Heart left ventricle (tissue), 13 donors: ENCODE data around the gene TNIK.

ENCODE experiments used
- POLR2A ChIP-seq, 2 donors: fragments of 450-650 bp; IDR thresholded peaks; one replicate each; pipeline ENCODE4 v1.6.1; 2017; ENCODE audit warnings: antibody characterized with exemption in 2 of 2, mild to moderate bottlenecking in 2 of 2, moderate library complexity in 2 of 2
- TF ChIP-seq, protein P1 (sequence below), 12 donors: fragments of 200-600 bp; sonication (generic) in 4 of 12; IDR thresholded peaks; one replicate each; pipeline versions ENCODE4 v1.5.0 to v1.8.0; 2018 to 2022; ENCODE audit warnings: antibody characterized with exemption in 12 of 12, mild to moderate bottlenecking in 5 of 12
- donor health status: ischemic (EF 13 %, LVEDD 7.1; RV severe dilation, severe dysfunction).
- donor health status: DM: no; HTN: yes; CAD: no.
- donor health status: DM: no; HTN: no; CAD: no.
- donor health status: ischemic (EF 25% LVEDD 6.9; RV normal size, moderate dysfunction).
- donor health status: ischemic (EF 25% LVEDD 5.7; RV mildly dilated, moderate dysfunction).
- donor health status: ischemic (EF 35%, LVEDD 5.7; RV mildly dilated, moderate dysfunction).
- donor health status: nonischemic (EF 11% LVEDD 7.7; RV severe dilation, severe dysfunction).
- donor health status: DM: yes; HTN: yes; CAD: no.
- donor health status: PGD.
- donor health status: ischemic (EF 29% LVEDD 5.4; RV normal size, mild dysfunction).
- donor health status: nonischemic (EF 23%, LVEDD 6.1; RV moderate dilation, normal function).

DNA sequence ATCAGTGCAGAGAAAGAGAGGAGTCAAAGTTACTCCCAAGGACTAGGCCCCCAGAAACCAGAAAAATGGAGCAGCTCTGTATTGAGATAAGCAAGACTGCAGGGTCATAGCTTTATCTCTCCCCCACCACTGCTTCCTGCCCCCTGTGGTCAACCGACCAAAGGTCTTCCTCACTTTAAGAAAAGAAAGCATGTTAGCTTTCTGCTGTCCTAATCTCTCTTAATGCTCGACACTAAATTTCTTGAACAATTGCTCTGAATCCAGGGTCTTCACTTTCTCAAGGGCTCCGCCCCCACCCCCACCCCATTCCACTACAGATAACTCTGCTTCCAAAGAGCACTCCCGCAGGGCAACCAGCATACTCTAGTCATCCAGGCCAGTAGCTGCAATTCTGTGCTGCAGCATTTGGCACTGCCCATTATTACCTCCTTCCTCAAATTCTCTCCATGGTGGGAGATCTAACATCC lies 31.9 kb downstream of the TNIK start:
- TF ChIP-seq POLR2A (IDR thresholded peaks at IDR 0.05), result no peak
- TF ChIP-seq, protein P1, sequence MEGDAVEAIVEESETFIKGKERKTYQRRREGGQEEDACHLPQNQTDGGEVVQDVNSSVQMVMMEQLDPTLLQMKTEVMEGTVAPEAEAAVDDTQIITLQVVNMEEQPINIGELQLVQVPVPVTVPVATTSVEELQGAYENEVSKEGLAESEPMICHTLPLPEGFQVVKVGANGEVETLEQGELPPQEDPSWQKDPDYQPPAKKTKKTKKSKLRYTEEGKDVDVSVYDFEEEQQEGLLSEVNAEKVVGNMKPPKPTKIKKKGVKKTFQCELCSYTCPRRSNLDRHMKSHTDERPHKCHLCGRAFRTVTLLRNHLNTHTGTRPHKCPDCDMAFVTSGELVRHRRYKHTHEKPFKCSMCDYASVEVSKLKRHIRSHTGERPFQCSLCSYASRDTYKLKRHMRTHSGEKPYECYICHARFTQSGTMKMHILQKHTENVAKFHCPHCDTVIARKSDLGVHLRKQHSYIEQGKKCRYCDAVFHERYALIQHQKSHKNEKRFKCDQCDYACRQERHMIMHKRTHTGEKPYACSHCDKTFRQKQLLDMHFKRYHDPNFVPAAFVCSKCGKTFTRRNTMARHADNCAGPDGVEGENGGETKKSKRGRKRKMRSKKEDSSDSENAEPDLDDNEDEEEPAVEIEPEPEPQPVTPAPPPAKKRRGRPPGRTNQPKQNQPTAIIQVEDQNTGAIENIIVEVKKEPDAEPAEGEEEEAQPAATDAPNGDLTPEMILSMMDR (IDR thresholded peaks at IDR 0.05), result no peak
